Activated CD8-positive, alpha-beta memory T cell treated with anti-CD3 and anti-CD28 coated beads for 24 hours (primary cell): Measurements from ENCODE around the gene PHF3.
A peak's percentile ranks its signal among the peaks of the same experiment; 100 is the strongest.

Experiments
- DNase-seq: peaks from one replicate; pipeline ENCODE4 v3.0.0-alpha.2; 2020

Gene PHF3, protein sequence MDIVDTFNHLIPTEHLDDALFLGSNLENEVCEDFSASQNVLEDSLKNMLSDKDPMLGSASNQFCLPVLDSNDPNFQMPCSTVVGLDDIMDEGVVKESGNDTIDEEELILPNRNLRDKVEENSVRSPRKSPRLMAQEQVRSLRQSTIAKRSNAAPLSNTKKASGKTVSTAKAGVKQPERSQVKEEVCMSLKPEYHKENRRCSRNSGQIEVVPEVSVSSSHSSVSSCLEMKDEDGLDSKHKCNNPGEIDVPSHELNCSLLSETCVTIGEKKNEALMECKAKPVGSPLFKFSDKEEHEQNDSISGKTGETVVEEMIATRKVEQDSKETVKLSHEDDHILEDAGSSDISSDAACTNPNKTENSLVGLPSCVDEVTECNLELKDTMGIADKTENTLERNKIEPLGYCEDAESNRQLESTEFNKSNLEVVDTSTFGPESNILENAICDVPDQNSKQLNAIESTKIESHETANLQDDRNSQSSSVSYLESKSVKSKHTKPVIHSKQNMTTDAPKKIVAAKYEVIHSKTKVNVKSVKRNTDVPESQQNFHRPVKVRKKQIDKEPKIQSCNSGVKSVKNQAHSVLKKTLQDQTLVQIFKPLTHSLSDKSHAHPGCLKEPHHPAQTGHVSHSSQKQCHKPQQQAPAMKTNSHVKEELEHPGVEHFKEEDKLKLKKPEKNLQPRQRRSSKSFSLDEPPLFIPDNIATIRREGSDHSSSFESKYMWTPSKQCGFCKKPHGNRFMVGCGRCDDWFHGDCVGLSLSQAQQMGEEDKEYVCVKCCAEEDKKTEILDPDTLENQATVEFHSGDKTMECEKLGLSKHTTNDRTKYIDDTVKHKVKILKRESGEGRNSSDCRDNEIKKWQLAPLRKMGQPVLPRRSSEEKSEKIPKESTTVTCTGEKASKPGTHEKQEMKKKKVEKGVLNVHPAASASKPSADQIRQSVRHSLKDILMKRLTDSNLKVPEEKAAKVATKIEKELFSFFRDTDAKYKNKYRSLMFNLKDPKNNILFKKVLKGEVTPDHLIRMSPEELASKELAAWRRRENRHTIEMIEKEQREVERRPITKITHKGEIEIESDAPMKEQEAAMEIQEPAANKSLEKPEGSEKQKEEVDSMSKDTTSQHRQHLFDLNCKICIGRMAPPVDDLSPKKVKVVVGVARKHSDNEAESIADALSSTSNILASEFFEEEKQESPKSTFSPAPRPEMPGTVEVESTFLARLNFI (N-terminal part only)

GRCh38 chr6:63635588-63636517 is at the start of gene PHF3:
Gene PHF3 (plus strand): TSS chr6:63635802. CDS start chr6:63646552, 10,750 bp downstream.
- DNase-seq = peak; percentile 91

DNA sequence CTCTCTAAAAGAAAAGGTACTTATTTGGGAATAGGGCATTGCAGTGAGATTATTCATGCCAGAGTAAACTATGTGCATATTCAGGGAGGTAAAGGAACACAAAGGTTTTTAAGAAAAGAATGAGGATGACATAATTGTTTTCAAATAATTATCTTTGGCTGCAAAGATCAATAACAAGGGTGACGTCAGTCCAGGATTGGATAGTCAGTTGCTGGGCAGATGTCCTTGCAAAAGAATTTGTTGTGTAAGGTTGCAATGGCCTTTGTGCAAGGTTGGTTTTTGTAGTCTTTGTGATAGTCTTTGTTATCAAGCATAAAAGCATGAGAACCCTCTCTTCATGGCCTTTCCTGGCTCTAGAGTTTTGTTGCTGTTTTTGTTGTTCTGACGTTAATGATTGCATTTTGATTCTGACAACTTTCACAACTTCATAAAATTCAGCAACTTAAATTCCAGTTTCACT is 45.6 kb upstream of the PHF3 start:
- DNase-seq = no peak

DNA sequence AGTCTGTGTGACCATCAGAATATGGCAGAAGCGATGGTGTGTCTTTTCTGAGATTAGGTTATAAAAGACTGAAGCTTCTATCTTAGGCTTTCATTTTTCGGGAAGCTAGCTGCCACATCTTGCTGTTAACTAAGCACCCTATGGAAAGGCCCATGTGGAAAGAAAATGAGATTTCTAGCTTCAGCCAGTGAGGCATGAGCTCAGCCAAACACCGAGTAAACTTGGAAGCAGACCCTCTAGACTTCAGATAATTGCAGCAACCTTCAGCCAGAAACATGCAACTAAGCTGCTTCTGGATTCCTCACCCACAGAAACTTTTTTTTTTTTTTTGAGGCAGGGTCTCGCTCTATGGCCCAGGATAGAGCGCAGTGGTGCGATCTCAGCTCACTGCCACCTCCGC is 42.7 kb upstream of the PHF3 start:
- no peak for DNase-seq

DNA sequence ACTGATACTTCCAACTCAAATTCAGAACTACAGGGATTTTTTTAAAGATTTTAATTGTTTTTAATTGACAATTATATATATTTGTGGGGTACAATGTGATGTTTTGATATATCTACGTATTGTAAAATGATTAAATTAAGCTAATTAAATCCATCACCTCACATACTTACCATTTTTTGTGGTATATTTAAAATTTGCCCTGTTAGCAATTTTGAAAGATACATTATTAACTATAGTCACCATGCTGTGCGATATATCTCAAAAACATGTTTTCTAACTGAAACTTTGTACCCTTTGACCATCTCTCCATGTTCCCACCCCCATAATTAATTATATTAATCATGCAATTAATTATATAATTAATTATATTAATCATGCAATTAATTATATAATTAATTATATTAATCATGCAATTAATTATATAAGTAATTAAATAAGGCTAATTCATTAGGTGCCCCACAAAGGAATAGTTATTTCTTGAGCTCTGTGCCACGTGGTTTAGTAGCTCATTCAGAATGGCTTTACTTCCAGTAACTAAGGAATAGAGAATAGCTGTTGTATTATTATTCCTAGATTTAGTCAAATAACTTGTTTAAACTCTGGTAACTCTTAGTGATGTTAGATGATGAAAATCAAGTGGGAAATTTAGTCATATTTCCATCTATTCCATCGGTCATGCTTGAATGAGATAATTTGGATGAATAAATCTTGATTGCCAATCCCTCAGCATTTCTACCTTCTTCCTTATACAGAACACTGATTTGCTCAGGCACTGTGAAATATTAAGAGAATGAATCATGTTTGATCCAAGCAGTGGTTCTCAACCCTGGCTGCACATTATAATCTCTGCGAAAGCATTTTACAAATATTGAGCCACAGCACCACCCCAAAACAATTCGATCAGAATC is 38.2 kb upstream of the PHF3 start:
- no peak for DNase-seq

DNA sequence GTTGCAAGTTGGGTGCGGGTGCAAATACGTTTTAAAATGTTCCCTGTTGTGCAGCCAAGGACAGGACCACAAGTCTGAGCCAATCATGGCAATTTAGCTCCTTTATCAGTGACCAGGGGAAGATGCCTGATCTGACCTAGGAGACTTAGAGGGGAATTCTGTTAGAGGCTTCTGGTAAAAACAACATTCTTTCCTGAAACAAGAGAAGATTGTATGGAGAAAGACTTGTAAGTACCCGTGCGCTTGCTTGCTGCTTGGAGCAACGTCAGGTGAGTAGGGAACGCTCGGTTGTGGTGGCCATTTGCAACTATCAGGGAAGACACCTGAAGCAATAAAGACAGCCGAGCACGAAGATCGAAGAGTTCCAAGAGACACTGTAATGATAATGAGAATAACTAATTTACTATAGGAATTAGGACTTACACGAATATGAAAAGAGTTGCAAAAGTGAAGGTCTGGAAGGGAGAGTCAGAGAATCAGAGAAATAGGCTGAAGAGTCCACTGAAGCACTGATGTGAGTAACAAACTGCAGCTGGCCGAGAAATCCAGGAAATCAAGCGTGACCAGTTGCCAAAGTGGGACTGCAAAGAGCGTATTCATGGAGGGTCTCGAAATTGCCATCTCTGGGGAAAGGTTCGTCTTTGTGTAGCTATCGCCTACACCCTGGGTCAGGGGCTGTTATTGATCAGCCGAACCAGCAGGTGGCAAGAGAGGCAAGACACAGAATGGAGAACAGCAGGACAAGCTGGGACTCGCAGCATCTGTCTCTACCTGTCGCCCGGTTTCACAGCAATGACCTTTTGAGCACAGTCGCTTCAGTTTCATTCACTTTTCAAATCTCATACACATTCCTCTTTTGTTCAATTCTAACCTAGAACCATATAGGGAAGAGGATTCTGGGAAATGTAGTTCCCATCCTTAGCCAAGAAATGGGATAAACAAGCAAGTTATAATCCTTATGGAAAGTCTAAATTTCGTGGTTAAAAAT is 37.3 kb upstream of the PHF3 start:
- DNase-seq = peak; percentile 82

GRCh38 chr6:63599243-63599642 is 36.4 kb upstream of the PHF3 start:
- no peak for DNase-seq

DNA sequence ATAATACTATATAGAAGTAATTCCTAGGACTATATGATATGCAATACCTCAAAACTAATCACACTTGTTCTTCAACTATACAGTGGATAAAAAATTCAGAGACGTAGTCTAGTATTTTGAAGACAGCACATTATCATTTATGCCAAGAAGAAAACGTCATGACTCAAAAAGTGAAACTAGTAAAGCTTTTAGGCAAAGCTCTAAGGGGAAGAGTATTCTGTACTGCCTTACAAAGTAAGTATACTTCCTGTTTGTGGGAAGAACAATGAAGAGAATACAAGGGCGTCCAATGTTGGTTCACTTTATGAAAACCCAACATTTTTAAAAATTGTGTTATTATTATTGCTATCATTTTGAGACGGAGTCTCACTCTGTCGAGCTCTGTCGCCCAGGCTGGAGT is 35.5 kb upstream of the PHF3 start:
- DNase-seq = no peak

- DNase-seq = no peak
These were observed 26.4 kb upstream of the PHF3 start for GRCh38 chr6:63609231-63609630.

DNA sequence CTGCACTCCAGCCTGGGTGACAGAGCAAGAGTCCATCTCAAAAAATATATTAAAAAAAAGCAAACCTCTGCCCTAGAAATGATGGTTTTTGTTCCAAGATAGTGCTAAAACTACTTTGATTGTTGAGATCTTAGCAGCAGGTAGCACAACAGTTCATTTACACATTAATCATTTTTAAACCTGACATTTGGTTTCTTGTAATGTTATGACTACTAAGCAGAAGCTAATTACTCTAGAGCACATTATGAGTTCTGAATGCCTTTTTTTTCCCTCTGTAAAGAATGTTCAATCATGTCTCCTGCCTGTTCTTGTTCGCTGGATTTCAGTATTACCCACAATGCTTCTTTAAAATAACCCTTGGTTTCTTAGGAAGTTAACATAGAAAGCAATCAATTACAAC is 24.7 kb upstream of the PHF3 start:
- no peak for DNase-seq

DNA sequence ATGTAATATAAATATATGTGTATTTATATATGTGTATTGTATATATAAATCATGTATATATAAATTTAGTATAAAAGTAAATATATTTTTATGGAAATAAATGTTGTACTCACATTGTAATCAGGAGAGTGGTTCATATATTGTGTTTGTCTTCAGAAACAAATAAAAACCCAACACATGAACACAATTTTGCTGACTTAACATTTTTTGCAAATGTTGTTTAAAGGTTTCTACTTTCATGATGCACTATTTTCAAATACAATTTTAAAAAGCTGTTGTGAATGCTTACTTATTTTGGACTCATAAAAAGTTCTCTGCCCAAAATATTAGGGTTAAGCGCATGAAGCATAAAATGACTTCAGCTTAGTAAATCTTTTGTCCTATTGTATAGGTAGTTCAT is 24.0 kb upstream of the PHF3 start:
- no peak for DNase-seq

GRCh38 chr6:63615590-63615989 is 20.0 kb upstream of the PHF3 start:
- DNase-seq = no peak

DNA sequence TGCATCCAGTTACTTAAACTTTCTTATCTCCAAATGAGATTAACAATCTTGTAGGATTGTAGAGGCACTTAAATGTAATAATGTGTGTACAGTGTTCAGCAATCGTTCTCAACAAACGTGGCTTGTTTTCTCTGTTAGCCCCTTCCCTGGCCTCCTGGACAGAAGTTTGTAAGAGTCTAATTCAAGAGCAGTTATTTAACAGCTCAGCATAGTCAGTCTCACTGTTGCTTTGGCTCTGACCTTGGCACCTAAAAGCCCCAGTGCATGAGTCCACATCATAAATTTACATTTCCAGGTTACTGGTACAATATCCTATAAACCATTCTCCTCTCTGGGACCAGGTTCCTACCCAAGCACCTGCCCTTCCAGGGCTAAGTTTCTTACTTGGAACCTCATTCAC is 11.5 kb upstream of the PHF3 start:
- DNase-seq = no peak

GRCh38 chr6:63630466-63630865 is 5.1 kb upstream of the PHF3 start:
- DNase-seq = no peak

DNA sequence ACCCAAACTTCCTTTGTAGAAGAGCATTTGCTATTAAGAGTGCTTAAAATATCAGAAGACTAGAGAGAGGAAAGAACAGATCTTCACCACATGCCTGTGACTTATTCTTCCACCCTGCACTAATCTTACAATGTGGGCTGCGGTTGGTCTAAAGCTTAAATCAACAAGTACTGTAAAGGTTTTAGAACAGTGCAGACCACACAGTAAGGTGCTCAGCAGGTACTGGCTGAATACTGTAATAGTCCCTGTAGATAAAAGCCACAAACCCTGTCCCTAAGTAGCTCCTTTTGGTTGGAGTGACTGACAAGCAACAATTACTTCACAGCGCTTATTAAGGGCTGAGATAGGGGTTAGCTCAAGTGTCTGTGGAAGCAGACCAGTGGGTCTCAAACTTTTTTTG is 972 bp upstream of the PHF3 start:
- DNase-seq = no peak

- DNase-seq = no peak
These were observed 401 bp upstream of the PHF3 start for GRCh38 chr6:63635215-63635587.

DNA sequence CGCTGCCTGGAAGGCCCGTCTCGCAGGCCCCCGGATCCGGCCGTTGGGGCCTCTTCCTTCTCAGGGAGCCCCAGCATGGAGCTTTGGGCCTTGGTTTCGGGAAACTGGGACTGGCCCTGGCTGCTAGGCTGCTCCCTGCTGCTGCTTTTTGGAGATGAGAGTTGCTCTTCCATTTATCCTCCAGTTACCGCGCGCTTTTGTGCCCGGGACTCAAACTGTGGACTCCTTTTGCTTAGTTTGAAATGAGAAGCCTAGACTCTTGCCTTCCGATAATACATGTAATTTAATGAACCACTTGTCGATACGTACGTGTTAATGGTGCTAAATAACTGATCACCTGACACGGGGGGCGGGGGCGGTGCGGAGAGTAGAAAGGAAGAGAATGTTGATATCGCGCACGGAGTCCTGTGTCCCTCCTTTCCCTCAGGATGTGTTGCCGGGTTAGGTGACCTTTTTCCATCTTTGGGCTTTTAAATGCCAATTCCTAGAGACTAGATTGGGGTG is 968 bp downstream of the PHF3 start:
- no peak for DNase-seq

GRCh38 chr6:63637865-63638445 is 2.4 kb downstream of the PHF3 start:
- DNase-seq = no peak

DNA sequence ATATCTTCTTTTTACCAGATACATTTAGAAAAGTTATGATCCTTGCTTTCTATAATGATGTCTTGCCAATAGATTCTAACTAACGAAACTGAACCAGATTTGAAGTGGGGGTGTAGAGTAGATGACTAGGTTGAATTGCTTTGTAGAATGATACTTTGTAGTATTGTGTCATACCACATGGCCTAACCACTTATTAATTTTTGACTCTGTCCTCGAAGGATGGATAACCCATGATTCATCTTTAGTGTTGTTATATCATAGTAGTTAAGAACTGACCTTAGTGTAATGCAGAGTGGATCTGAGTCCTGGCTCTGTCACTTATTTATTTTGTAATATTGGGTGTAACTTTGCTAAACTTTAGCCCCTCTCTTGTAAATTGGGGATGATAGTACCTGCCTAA is 4.5 kb downstream of the PHF3 start:
- DNase-seq = no peak

GRCh38 chr6:63643862-63644261 is 8.3 kb downstream of the PHF3 start:
- DNase-seq = no peak
